ENCODE results near the gene BEST4.

- TF ChIP-seq CTCF (IDR thresholded peaks at IDR 0.05) = no peak
- no peak for TF ChIP-seq EZH2phosphoT487 (IDR thresholded peaks at IDR 0.05)
- no peak for TF ChIP-seq EZH2 (IDR thresholded peaks at IDR 0.05)
Observed at GRCh38 chr1:44834328-44834727, 46.4 kb upstream of the BEST4 start.

Data from neural progenitor cell (in vitro differentiated cells).